Measurements from ENCODE around the gene STAG3. TPM values are rescaled to one million over a fixed set of nuclear protein-coding genes. Genes with fewer than 3 reads are reported as not detected.

STAG3 gene
- total and polyA plus RNA-seq, 9 of the 15 experiments (the other 6 are each of a cell fraction or from before 2014, with no cell fraction given) = 0.54 to 2.5 (median 1.7) TPM

DNA sequence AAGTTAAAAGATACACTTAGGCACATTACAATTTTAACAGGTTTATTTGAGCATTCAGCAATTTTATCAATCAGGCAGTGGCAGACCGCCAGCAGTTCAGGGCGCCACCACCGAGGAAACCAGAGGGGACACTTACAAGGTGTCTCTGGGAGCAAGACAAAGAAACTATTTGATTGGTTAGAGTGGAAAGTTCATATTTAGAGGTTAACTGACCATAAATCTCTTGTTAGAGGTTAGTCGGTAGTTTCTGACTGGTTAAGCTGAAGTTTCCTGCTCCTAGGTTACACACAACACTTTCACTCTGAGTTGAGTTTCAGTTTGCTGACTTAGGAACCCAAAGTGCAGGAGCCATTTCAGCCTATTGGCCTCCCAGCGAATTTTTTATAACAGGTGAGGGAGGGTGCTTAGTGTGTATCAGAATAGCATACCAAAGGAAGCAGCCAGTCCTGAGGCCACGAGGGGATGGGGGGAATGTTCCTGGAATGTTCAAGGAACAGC is 31.2 kb downstream of the STAG3 start (continued):
- TF ChIP-seq MEIS2 (IDR thresholded peaks at IDR 0.05; ENCODE audit: partially characterized antibody) = peak; percentile 51
- TF ChIP-seq, protein P1, sequence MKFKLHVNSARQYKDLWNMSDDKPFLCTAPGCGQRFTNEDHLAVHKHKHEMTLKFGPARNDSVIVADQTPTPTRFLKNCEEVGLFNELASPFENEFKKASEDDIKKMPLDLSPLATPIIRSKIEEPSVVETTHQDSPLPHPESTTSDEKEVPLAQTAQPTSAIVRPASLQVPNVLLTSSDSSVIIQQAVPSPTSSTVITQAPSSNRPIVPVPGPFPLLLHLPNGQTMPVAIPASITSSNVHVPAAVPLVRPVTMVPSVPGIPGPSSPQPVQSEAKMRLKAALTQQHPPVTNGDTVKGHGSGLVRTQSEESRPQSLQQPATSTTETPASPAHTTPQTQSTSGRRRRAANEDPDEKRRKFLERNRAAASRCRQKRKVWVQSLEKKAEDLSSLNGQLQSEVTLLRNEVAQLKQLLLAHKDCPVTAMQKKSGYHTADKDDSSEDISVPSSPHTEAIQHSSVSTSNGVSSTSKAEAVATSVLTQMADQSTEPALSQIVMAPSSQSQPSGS (CRISPR knock-in tag; IDR thresholded peaks at IDR 0.05) = no peak
- TF ChIP-seq BCL6 (CRISPR knock-in tag; IDR thresholded peaks at IDR 0.05) = no peak
- TF ChIP-seq ADNP (tag; IDR thresholded peaks at IDR 0.05) = no peak
- no peak for TF ChIP-seq KLF13 (tag; IDR thresholded peaks at IDR 0.05; ENCODE audit: borderline replicate concordance, low read depth)
- no peak for TF ChIP-seq ZC3H8 (IDR thresholded peaks at IDR 0.05)
- no peak for TF ChIP-seq ZSCAN32 (CRISPR knock-in tag; IDR thresholded peaks at IDR 0.05)
- TF ChIP-seq JUNB (CRISPR knock-in tag; conservative IDR thresholded peaks at IDR 0.05) = no peak
- TF ChIP-seq, protein P2, sequence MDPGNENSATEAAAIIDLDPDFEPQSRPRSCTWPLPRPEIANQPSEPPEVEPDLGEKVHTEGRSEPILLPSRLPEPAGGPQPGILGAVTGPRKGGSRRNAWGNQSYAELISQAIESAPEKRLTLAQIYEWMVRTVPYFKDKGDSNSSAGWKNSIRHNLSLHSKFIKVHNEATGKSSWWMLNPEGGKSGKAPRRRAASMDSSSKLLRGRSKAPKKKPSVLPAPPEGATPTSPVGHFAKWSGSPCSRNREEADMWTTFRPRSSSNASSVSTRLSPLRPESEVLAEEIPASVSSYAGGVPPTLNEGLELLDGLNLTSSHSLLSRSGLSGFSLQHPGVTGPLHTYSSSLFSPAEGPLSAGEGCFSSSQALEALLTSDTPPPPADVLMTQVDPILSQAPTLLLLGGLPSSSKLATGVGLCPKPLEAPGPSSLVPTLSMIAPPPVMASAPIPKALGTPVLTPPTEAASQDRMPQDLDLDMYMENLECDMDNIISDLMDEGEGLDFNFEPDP (CRISPR knock-in tag; IDR thresholded peaks at IDR 0.05) = no peak
- TF ChIP-seq, protein P3, sequence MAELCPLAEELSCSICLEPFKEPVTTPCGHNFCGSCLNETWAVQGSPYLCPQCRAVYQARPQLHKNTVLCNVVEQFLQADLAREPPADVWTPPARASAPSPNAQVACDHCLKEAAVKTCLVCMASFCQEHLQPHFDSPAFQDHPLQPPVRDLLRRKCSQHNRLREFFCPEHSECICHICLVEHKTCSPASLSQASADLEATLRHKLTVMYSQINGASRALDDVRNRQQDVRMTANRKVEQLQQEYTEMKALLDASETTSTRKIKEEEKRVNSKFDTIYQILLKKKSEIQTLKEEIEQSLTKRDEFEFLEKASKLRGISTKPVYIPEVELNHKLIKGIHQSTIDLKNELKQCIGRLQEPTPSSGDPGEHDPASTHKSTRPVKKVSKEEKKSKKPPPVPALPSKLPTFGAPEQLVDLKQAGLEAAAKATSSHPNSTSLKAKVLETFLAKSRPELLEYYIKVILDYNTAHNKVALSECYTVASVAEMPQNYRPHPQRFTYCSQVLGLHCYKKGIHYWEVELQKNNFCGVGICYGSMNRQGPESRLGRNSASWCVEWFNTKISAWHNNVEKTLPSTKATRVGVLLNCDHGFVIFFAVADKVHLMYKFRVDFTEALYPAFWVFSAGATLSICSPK (IDR thresholded peaks at IDR 0.05; ENCODE audit: borderline replicate concordance) = no peak
- no peak for TF ChIP-seq IFI16 (CRISPR knock-in tag; IDR thresholded peaks at IDR 0.05)
- TF ChIP-seq PHTF2 (CRISPR knock-in tag; IDR thresholded peaks at IDR 0.05) = no peak
- no peak for TF ChIP-seq KLF16 (IDR thresholded peaks at IDR 0.05)
- TF ChIP-seq SMARCA5 (IDR thresholded peaks at IDR 0.05) = no peak
- TF ChIP-seq, protein P4, sequence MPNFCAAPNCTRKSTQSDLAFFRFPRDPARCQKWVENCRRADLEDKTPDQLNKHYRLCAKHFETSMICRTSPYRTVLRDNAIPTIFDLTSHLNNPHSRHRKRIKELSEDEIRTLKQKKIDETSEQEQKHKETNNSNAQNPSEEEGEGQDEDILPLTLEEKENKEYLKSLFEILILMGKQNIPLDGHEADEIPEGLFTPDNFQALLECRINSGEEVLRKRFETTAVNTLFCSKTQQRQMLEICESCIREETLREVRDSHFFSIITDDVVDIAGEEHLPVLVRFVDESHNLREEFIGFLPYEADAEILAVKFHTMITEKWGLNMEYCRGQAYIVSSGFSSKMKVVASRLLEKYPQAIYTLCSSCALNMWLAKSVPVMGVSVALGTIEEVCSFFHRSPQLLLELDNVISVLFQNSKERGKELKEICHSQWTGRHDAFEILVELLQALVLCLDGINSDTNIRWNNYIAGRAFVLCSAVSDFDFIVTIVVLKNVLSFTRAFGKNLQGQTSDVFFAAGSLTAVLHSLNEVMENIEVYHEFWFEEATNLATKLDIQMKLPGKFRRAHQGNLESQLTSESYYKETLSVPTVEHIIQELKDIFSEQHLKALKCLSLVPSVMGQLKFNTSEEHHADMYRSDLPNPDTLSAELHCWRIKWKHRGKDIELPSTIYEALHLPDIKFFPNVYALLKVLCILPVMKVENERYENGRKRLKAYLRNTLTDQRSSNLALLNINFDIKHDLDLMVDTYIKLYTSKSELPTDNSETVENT (CRISPR knock-in tag; IDR thresholded peaks at IDR 0.05) = no peak
- no peak for TF ChIP-seq PTTG1 (tag; IDR thresholded peaks at IDR 0.05; ENCODE audit: low read depth)
- TF ChIP-seq, protein P5, sequence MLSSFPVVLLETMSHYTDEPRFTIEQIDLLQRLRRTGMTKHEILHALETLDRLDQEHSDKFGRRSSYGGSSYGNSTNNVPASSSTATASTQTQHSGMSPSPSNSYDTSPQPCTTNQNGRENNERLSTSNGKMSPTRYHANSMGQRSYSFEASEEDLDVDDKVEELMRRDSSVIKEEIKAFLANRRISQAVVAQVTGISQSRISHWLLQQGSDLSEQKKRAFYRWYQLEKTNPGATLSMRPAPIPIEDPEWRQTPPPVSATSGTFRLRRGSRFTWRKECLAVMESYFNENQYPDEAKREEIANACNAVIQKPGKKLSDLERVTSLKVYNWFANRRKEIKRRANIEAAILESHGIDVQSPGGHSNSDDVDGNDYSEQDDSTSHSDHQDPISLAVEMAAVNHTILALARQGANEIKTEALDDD (IDR thresholded peaks at IDR 0.05) = peak; percentile 91
- no peak for TF ChIP-seq STAT5A (IDR thresholded peaks at IDR 0.05; ENCODE audit: borderline replicate concordance, low read length)
- TF ChIP-seq RBM34 (IDR thresholded peaks at IDR 0.05; ENCODE audit: borderline replicate concordance, insufficient read depth, low read length) = no peak
- no peak for TF ChIP-seq BHLHE40 (IDR thresholded peaks at IDR 0.05; ENCODE audit: low read length)
- TF ChIP-seq HMG20B (CRISPR knock-in tag; IDR thresholded peaks at IDR 0.05) = no peak
- TF ChIP-seq ZNF274 (IDR thresholded peaks at IDR 0.05; ENCODE audit: borderline replicate concordance, low read depth, low read length) = no peak

Measured in K562 (cell line).